B cell (primary cell): ENCODE data around the gene TOR1AIP1. TPM values are rescaled to one million over a fixed set of nuclear protein-coding genes. Genes with fewer than 3 reads are reported as not detected.

ENCODE experiments used
- ATAC-seq: fragments of 200-7000 bp; cut with Tn5 transposase; one replicate; pipeline ENCODE4 v1.10.0; 2021; ENCODE audit warnings: low read depth, mild to moderate bottlenecking, moderate number of reproducible peaks, moderate library complexity
- CTCF ChIA-PET: fragments of 350-600 bp; sonication (Branson Sonifier 250); formaldehyde crosslinking; loops from one replicate; lab custom pipeline; 2021; ENCODE audit warnings: antibody characterized with exemption, inconsistent platforms; lab: Charles Lee
- POLR2A ChIA-PET: fragments of 350-600 bp; sonication (Branson Sonifier 250); formaldehyde crosslinking; loops from one replicate; lab custom pipeline; 2021; ENCODE audit warnings: antibody characterized with exemption; lab: Charles Lee
- DNase-seq: peaks from one replicate; pipeline ENCODE4 v3.0.0; 2013
- H2AFZ ChIP-seq: 2 replicates; pipeline ENCODE4 v1.6.1; 2012; ENCODE audit warnings: mild to moderate bottlenecking, low read depth, low read length; ENCODE audit not compliant: insufficient read depth, poor library complexity, severe bottlenecking
- H3K27ac ChIP-seq, 2 donors: 1 replicate in 1 of 2; 2 replicates in 1 of 2; pipeline ENCODE4 v1.5.1; 2012 to 2013; ENCODE audit warnings: low read length in 2 of 2, mild to moderate bottlenecking in 2 of 2, moderate library complexity in 1 of 2
- H3K27me3 ChIP-seq, 4 experiments: fragments of 200-600 bp in 1 of 4; sonication (generic) in 1 of 4; replicated peaks in 1 of 4; 1 replicate in 2 of 4; 2 replicates in 2 of 4; pipeline versions ENCODE4 v1.6.1 to v1.7.0; 2013 to 2016; ENCODE audit warnings: low read length in 3 of 4, mild to moderate bottlenecking in 2 of 4, mixed read lengths in 1 of 4, moderate library complexity in 1 of 4; ENCODE audit not compliant: insufficient read depth in 4 of 4, control insufficient read depth in 3 of 4; ENCODE audit errors: control extremely low read depth in 1 of 4
- H3K36me3 ChIP-seq, 2 experiments: replicated peaks in 1 of 2; 1 replicate in 1 of 2; 2 replicates in 1 of 2; pipeline versions ENCODE4 v1.6.1 to v1.7.1; 2013; ENCODE audit warnings: low read length in 1 of 2; ENCODE audit not compliant: insufficient read depth in 2 of 2, control insufficient read depth in 1 of 2; ENCODE audit errors: control extremely low read depth in 1 of 2, extremely low read depth in 1 of 2
- H3K4me1 ChIP-seq, 2 donors: fragments of 200-600 bp in 1 of 2; sonication (generic) in 1 of 2; 1 replicate in 1 of 2; 2 replicates in 1 of 2; pipeline versions ENCODE4 v1.5.1 to v1.6.1; 2013 to 2017; ENCODE audit warnings: low read length in 2 of 2; ENCODE audit not compliant: control insufficient read depth in 2 of 2, insufficient read depth in 2 of 2
- H3K4me2 ChIP-seq: replicated peaks from 2 replicates; pipeline ENCODE3; 2012; ENCODE audit warnings: mild to moderate bottlenecking, low read depth, low read length; ENCODE audit not compliant: poor library complexity, severe bottlenecking
- H3K4me3 ChIP-seq, 5 experiments: fragments of 200-600 bp in 1 of 5; sonication (generic) in 1 of 5; 1 replicate in 3 of 5; 2 replicates in 2 of 5; pipeline versions ENCODE4 v1.5.1 to v1.7.0; 2011 to 2016; ENCODE audit warnings: low read length in 4 of 5, mild to moderate bottlenecking in 4 of 5, low read depth in 2 of 5, control low read depth in 1 of 5, moderate library complexity in 1 of 5; ENCODE audit not compliant: insufficient read depth in 1 of 5; ENCODE audit errors: control extremely low read depth in 1 of 5, extremely low read depth in 1 of 5
- H3K79me2 ChIP-seq: fragments of 200-600 bp; sonication (generic); one replicate; pipeline ENCODE4 v1.6.0; 2016; ENCODE audit warnings: low read length; ENCODE audit not compliant: control insufficient read depth, insufficient read depth
- H3K9ac ChIP-seq: fragments of 200-600 bp; sonication (generic); 2 replicates; pipeline ENCODE4 v1.6.1; 2017; ENCODE audit warnings: mild to moderate bottlenecking, low read length, moderate library complexity
- H3K9me3 ChIP-seq, 3 donors: one replicate each; pipeline versions ENCODE4 v1.6.1 to v1.7.1; 2013; ENCODE audit warnings: low read length in 2 of 3; ENCODE audit not compliant: control insufficient read depth in 2 of 3, insufficient read depth in 1 of 3; ENCODE audit errors: control extremely low read depth in 1 of 3
- H4K20me1 ChIP-seq: 2 replicates; pipeline ENCODE4 v1.6.0; 2012; ENCODE audit warnings: mild to moderate bottlenecking, low read length; ENCODE audit not compliant: insufficient read depth, control insufficient read depth, poor library complexity, severe bottlenecking
- H3K27ac Mint-ChIP-seq: one replicate; pipeline ENCODE4 v1.8.0; 2021; ENCODE audit warnings: mixed read lengths
- H3K27me3 Mint-ChIP-seq: one replicate; pipeline ENCODE4 v1.8.0; 2021; ENCODE audit warnings: mixed read lengths
- H3K4me1 Mint-ChIP-seq: one replicate; pipeline ENCODE4 v1.8.0; 2021; ENCODE audit warnings: mixed read lengths
- H3K4me3 Mint-ChIP-seq: one replicate; pipeline ENCODE4 v1.8.0; 2021; ENCODE audit warnings: mixed read lengths
- H3K9me3 Mint-ChIP-seq: one replicate; pipeline ENCODE4 v1.8.0; 2022; ENCODE audit warnings: mixed read lengths; ENCODE audit not compliant: insufficient read depth
- CTCF ChIP-seq: fragments of 200-600 bp; IDR thresholded peaks from one replicate; pipeline ENCODE4 v1.8.0; 2022; ENCODE audit warnings: antibody characterized with exemption, mild to moderate bottlenecking
- EZH2 ChIP-seq: IDR thresholded peaks from 2 replicates; pipeline ENCODE4 v1.6.1; 2012; ENCODE audit warnings: borderline replicate concordance, low read depth, mild to moderate bottlenecking, moderate library complexity, low read length; ENCODE audit not compliant: insufficient read depth, poor library complexity, severe bottlenecking
- WGBS: methylation state at CpG from one replicate; pipeline ENCODE4 v1.1.5; 2013; ENCODE audit warnings: missing lambda C conversion rate; ENCODE audit not compliant: insufficient coverage; 5-methylcytosine and 5-hydroxymethylcytosine counted together
- intact Hi-C: fragments of 100-400 bp; cut with micrococcal nuclease; formaldehyde crosslinking; loops from one replicate; pipeline ENCODE4 v1.10.0; 2022
- polyA plus RNA-seq: library from polyadenylated mRNA; depleted of rRNA; stranded (reverse); fragments of >200 nt; gene quantifications from 2 replicates; pipeline ENCODE4 v1.2.3, GENCODE V29; 2012
- total RNA-seq, 2 donors: library from RNA; stranded (reverse); fragments of 120-200 nt in 1 of 2; gene quantifications; 1 replicate in 1 of 2; 2 replicates in 1 of 2; pipeline versions ENCODE4 v1.2.3 to v1.2.4, GENCODE V29; 2013 to 2022

TOR1AIP1 gene
- total and polyA plus RNA-seq, 2 donors (not counting 1 experiment from before 2014, with no cell fraction given): 43.3 to 98.1 TPM

DNA sequence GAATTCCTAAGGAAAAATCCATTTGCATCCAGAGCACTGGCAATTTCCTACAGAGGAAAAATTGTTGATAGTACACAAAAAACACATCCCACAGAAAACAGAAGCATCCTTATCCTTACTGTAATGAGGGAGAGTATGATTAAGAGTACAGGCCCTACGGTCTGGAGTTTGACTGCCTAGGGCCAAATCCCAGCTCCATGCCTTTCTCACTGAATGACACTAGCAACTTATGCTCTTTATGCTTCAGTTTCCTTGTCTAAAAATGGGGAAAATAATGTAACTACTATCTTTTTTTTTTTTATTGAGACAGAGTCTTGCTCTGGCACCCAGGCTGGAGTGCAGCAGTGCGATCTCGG is 44.7 kb downstream of the TOR1AIP1 start:
- no peak overlapping the region for H3K4me3 ChIP-seq
- DNase-seq: no peak
- Mint-ChIP-seq H3K9me3 (no peaks in the 10 kb centered on the region), H3K4me3 (no peak overlapping the region), H3K4me1 (no peaks in the 10 kb centered on the region), H3K27me3 (no peaks in the 10 kb centered on the region), H3K27ac (no peak overlapping the region)
- peaks cover 2 to 4% of the 10 kb centered on the region in 2 experiments for H3K36me3 ChIP-seq
- no peak overlapping the region for H3K9ac ChIP-seq
- TF ChIP-seq EZH2 (no peak), CTCF (no peak)
- H3K4me1 ChIP-seq: no peaks in the 10 kb centered on the region
- no peaks in the 10 kb centered on the region for H3K9me3 ChIP-seq
- POLR2A ChIA-PET: no interaction called here
- no peaks in the 10 kb centered on the region for H4K20me1 ChIP-seq
- intact Hi-C loops: no loop called here
- CTCF ChIA-PET: no interaction called here
- no peaks in the 10 kb centered on the region for H3K79me2 ChIP-seq
- no peaks in the 10 kb centered on the region for H3K27me3 ChIP-seq
- 95% methylated on average over 2 of the region's 3 CpGs for WGBS
- H3K4me2 ChIP-seq: no peak overlapping the region
- H2AFZ ChIP-seq: no peak overlapping the region
- ATAC-seq: no peak
- H3K27ac ChIP-seq: no peak overlapping the region

- CTCF ChIA-PET: no interaction called here
- H3K27ac Mint-ChIP-seq: no peak overlapping the region
- H3K4me1 ChIP-seq: no peaks in the 10 kb centered on the region
- no peak overlapping the region for H3K4me3 Mint-ChIP-seq
- no CpG with 5 or more reads among the region's 2 CpGs for WGBS
- no peaks in the 10 kb centered on the region for H3K9me3 ChIP-seq
- intact Hi-C loops: no loop called here
- H3K4me3 ChIP-seq: no peak overlapping the region
- no peaks in the 10 kb centered on the region for H4K20me1 ChIP-seq
- no peak overlapping the region for H3K4me2 ChIP-seq
- H3K79me2 ChIP-seq: no peaks in the 10 kb centered on the region
- H3K9me3 Mint-ChIP-seq: no peaks in the 10 kb centered on the region
- POLR2A ChIA-PET: no interaction called here
- no peaks in the 10 kb centered on the region for H3K4me1 Mint-ChIP-seq
- no peak for DNase-seq
- TF ChIP-seq CTCF: no peak
- TF ChIP-seq EZH2: no peak
- H2AFZ ChIP-seq: no peak overlapping the region
- H3K27ac ChIP-seq: no peak overlapping the region
- no peaks in the 10 kb centered on the region for H3K27me3 Mint-ChIP-seq
- ATAC-seq: no peak
- no peak overlapping the region for H3K9ac ChIP-seq
- no peaks in the 10 kb centered on the region for H3K36me3 ChIP-seq
- no peaks in the 10 kb centered on the region for H3K27me3 ChIP-seq
These were observed 48.1 kb downstream of the TOR1AIP1 start for GRCh38 chr1:179929955-179930798.
